GM12865 (cell line): ENCODE measurements around the gene PRKN.

ENCODE experiments used
- DNase-seq: peaks from one replicate; pipeline ENCODE4 v3.0.0; 2010; ENCODE audit warnings: low read depth
- H3K4me3 ChIP-seq: 2 replicates; pipeline ENCODE4 v1.5.1; 2011; ENCODE audit warnings: mild to moderate bottlenecking, low read depth, low read length, control low read depth
- CTCF ChIP-seq: IDR thresholded peaks from 2 replicates; pipeline ENCODE4 v1.5.1; 2011; ENCODE audit warnings: low read length, control low read depth, low read depth, inconsistent platforms; ENCODE audit not compliant: insufficient read depth; ENCODE audit errors: missing control alignments

Gene PRKN

GRCh38 chr6:161804838-161805237, 922.7 kb downstream of the PRKN start:
- no peak for TF ChIP-seq CTCF
- no peak for DNase-seq
- H3K4me3 ChIP-seq, result no peak overlapping the region

GRCh38 chr6:161803131-161803530, 924.4 kb downstream of the PRKN start:
- TF ChIP-seq CTCF, result no peak
- H3K4me3 ChIP-seq, result no peak overlapping the region
- no peak for DNase-seq

- no peak for TF ChIP-seq CTCF
- DNase-seq, result no peak
- H3K4me3 ChIP-seq, result no peak overlapping the region
Observed at GRCh38 chr6:161802231-161802630, 925.3 kb downstream of the PRKN start.

- no peak for TF ChIP-seq CTCF
- DNase-seq, result no peak
- H3K4me3 ChIP-seq, result no peak overlapping the region
Observed at GRCh38 chr6:161798844-161799394, 928.6 kb downstream of the PRKN start.

GRCh38 chr6:161796681-161797080, 930.9 kb downstream of the PRKN start:
- DNase-seq, result no peak
- no peak overlapping the region for H3K4me3 ChIP-seq
- TF ChIP-seq CTCF, result no peak

- no peak for TF ChIP-seq CTCF
- DNase-seq, result no peak
- no peak overlapping the region for H3K4me3 ChIP-seq
Observed at GRCh38 chr6:161792851-161793493, 934.6 kb downstream of the PRKN start.

GRCh38 chr6:161788531-161788930, 939.0 kb downstream of the PRKN start:
- no peak for TF ChIP-seq CTCF
- H3K4me3 ChIP-seq, result no peak overlapping the region
- DNase-seq, result no peak
